ENCODE data around the gene SLC30A1. TPM values are rescaled to one million over a fixed set of nuclear protein-coding genes. Genes with fewer than 3 reads are reported as not detected.
A peak's percentile ranks its signal among the peaks of the same experiment; 100 is the strongest.

Gene SLC30A1
- total RNA-seq, 1 experiment from 2014 or later = 9.7 TPM

DNA sequence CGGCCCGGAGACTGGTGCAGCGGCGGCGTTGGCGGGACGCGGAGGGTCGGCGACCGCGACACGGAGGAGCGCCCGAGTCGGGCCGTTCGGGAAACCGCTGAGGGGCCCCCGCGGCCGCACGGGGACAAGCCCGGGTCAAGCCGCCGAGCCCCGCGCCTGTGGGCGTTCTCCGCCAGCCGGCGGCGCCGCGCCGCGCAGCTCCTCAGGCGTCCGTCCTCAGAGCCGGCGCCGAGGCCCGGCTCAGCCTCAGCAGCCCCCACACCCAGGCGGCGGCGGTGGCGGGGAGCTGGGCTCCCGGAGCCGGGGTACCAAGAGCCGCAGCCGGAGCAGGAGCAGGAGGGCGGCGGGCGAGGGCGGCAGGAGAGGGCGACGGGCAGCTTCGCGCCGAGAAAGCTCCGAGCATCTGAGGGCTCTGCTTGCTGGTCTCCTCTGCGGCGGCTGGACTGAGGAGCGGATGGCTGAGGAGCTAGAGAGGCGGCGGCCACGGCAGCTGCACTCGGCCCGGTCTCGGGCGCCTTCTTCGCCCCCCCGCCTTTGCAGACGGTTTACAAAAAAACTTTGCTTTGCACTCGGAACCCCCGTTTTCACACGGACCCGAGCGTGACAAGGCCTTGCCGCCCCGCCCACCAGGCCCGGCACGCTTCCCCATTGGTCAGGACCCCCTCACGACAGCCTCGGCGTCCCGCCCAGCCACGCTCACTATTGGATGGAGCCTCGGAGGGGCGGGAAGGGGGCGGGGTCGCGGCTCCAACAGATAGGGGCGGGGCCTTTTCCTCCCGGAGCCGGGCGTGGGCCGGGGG lies at the start of gene SLC30A1 (continued):
- TF ChIP-seq, protein P1, sequence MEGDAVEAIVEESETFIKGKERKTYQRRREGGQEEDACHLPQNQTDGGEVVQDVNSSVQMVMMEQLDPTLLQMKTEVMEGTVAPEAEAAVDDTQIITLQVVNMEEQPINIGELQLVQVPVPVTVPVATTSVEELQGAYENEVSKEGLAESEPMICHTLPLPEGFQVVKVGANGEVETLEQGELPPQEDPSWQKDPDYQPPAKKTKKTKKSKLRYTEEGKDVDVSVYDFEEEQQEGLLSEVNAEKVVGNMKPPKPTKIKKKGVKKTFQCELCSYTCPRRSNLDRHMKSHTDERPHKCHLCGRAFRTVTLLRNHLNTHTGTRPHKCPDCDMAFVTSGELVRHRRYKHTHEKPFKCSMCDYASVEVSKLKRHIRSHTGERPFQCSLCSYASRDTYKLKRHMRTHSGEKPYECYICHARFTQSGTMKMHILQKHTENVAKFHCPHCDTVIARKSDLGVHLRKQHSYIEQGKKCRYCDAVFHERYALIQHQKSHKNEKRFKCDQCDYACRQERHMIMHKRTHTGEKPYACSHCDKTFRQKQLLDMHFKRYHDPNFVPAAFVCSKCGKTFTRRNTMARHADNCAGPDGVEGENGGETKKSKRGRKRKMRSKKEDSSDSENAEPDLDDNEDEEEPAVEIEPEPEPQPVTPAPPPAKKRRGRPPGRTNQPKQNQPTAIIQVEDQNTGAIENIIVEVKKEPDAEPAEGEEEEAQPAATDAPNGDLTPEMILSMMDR (IDR thresholded peaks at IDR 0.05 in 2 of 3, conservative IDR thresholded peaks at IDR 0.05 in 1 of 3; ENCODE audit: borderline replicate concordance in 1 of 3, insufficient read depth in 1 of 3, low read depth in 2 of 3, low read length in 2 of 3) = no peak
- TF ChIP-seq CEBPB (IDR thresholded peaks at IDR 0.05; ENCODE audit: low read depth) = no peak
- TF ChIP-seq ZNF274 (IDR thresholded peaks at IDR 0.05; ENCODE audit: low read depth, low read length) = no peak
- peak; percentile 97 for TF ChIP-seq SP1 (IDR thresholded peaks at IDR 0.05; ENCODE audit: low read depth)

DNA sequence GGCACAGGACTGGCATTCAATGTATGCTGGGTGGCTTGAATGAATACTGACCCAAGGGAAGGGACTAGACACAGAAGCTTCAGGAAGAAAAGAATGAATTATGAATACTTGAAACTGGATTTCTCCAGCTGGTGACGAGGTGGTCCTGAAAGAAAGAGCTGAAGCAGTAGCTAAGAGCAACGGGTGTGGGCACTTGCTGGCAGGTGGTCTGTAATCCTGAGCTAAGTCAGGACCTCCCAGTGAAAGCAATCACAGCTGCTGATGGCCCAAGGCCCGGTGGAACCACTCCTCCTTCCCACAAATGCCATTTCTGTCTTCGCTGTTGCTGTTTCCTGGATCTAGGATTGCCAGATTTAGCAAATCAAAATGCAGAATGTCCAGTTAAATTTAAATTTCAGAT lies 49.5 kb upstream of the SLC30A1 start:
- RAD21 ChIA-PET (ENCODE audit: low non-redundant PET in 1 of 2, low total read pairs in 2 of 2, uncharacterized antibody in 2 of 2, unreplicated experiment in 2 of 2) = no interaction called here
- CTCF ChIA-PET = no interaction called here
- Histone ChIP-seq H3K4me1 (ENCODE audit: control insufficient read depth in 1 of 2, insufficient read depth in 2 of 2, low read length in 2 of 2) (peaks cover 0 to 4% of the 10 kb centered on the region in 2 experiments; a peak in 2 of 4 replicates), H3K79me2 (ENCODE audit: insufficient read depth, low read length) (no peaks in the 10 kb centered on the region), H3K9me3 (ENCODE audit: control insufficient read depth in 1 of 2, insufficient read depth in 1 of 2, low read depth in 1 of 2, low read length in 2 of 2) (no peaks in the 10 kb centered on the region), H3K4me2 (ENCODE audit: low read length) (no peak overlapping the region), H3K27ac (ENCODE audit: low read depth, low read length) (no peak overlapping the region), H2AFZ (ENCODE audit: low read depth, low read length, poor library complexity, severe bottlenecking) (no peak overlapping the region), H3K27me3 (ENCODE audit: insufficient read depth, low read length) (no peaks in the 10 kb centered on the region), H3K36me3 (ENCODE audit: control insufficient read depth in 1 of 2, insufficient read depth in 2 of 2, low read length in 2 of 2) (no peaks in the 10 kb centered on the region), H4K20me1 (ENCODE audit: insufficient read depth) (no peaks in the 10 kb centered on the region), H3K9ac (ENCODE audit: low read length) (no peak overlapping the region), H3K4me3 (replicated peaks in 1 of 2; ENCODE audit: low read depth in 1 of 2, low read length in 2 of 2) (no peak overlapping the region), H3K9me2 (ENCODE audit: insufficient read depth) (no peaks in the 10 kb centered on the region)
- POLR2A ChIA-PET = no interaction called here
- intact Hi-C loops (cut with micrococcal nuclease) = no loop called here
- ATAC-seq = no peak
- no TSS peak for BruUV-seq (replicated peaks)
- no peak for DNase-seq (ENCODE audit: low read depth, low spot score)
- TF ChIP-seq SRF (IDR thresholded peaks at IDR 0.05; ENCODE audit: low read depth) (no peak), JUND (IDR thresholded peaks at IDR 0.05) (no peak), EGR1 (IDR thresholded peaks at IDR 0.05; ENCODE audit: low read depth) (no peak), RAD21 (IDR thresholded peaks at IDR 0.05; ENCODE audit: low read depth) (no peak), POLR2A (IDR thresholded peaks at IDR 0.05; ENCODE audit: borderline replicate concordance, extremely low read depth, insufficient read depth, insufficient read length) (no peak), CEBPB (IDR thresholded peaks at IDR 0.05; ENCODE audit: low read depth) (no peak), ZNF274 (IDR thresholded peaks at IDR 0.05; ENCODE audit: low read depth, low read length) (no peak), EZH2 (IDR thresholded peaks at IDR 0.05) (no peak), SIN3A (IDR thresholded peaks at IDR 0.05; ENCODE audit: low read depth) (no peak), CBX3 (IDR thresholded peaks at IDR 0.05; ENCODE audit: low read depth) (no peak), SP1 (IDR thresholded peaks at IDR 0.05; ENCODE audit: low read depth) (no peak)
- TF ChIP-seq, protein P1 (IDR thresholded peaks at IDR 0.05 in 2 of 3, conservative IDR thresholded peaks at IDR 0.05 in 1 of 3; ENCODE audit: borderline replicate concordance in 1 of 3, insufficient read depth in 1 of 3, low read depth in 2 of 3, low read length in 2 of 3) = no peak
- TF ChIP-seq, protein P2, sequence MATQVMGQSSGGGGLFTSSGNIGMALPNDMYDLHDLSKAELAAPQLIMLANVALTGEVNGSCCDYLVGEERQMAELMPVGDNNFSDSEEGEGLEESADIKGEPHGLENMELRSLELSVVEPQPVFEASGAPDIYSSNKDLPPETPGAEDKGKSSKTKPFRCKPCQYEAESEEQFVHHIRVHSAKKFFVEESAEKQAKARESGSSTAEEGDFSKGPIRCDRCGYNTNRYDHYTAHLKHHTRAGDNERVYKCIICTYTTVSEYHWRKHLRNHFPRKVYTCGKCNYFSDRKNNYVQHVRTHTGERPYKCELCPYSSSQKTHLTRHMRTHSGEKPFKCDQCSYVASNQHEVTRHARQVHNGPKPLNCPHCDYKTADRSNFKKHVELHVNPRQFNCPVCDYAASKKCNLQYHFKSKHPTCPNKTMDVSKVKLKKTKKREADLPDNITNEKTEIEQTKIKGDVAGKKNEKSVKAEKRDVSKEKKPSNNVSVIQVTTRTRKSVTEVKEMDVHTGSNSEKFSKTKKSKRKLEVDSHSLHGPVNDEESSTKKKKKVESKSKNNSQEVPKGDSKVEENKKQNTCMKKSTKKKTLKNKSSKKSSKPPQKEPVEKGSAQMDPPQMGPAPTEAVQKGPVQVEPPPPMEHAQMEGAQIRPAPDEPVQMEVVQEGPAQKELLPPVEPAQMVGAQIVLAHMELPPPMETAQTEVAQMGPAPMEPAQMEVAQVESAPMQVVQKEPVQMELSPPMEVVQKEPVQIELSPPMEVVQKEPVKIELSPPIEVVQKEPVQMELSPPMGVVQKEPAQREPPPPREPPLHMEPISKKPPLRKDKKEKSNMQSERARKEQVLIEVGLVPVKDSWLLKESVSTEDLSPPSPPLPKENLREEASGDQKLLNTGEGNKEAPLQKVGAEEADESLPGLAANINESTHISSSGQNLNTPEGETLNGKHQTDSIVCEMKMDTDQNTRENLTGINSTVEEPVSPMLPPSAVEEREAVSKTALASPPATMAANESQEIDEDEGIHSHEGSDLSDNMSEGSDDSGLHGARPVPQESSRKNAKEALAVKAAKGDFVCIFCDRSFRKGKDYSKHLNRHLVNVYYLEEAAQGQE (IDR thresholded peaks at IDR 0.05; ENCODE audit: low read depth) = no peak
- TF ChIP-seq, protein P3, sequence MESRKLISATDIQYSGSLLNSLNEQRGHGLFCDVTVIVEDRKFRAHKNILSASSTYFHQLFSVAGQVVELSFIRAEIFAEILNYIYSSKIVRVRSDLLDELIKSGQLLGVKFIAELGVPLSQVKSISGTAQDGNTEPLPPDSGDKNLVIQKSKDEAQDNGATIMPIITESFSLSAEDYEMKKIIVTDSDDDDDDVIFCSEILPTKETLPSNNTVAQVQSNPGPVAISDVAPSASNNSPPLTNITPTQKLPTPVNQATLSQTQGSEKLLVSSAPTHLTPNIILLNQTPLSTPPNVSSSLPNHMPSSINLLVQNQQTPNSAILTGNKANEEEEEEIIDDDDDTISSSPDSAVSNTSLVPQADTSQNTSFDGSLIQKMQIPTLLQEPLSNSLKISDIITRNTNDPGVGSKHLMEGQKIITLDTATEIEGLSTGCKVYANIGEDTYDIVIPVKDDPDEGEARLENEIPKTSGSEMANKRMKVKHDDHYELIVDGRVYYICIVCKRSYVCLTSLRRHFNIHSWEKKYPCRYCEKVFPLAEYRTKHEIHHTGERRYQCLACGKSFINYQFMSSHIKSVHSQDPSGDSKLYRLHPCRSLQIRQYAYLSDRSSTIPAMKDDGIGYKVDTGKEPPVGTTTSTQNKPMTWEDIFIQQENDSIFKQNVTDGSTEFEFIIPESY (IDR thresholded peaks at IDR 0.05; ENCODE audit: extremely low read depth, insufficient replicate concordance, low read length) = no peak

All from HCT116 (cell line).